HG02610 (cell line): ENCODE measurements around the gene DLGAP4.
"Not testable (repeated sequence)": the region's sequence is repeated elsewhere in the genome, so short reads cannot be mapped to it uniquely, and the experiment has no call there.

ENCODE experiments used
- ATAC-seq: cut with Tn5 transposase; IDR thresholded peaks from one replicate; pipeline ENCODE4 v1.9.1; 2021; ENCODE audit warnings: mild to moderate bottlenecking, moderate library complexity; ENCODE audit not compliant: unreplicated experiment

The DLGAP4 gene

DNA sequence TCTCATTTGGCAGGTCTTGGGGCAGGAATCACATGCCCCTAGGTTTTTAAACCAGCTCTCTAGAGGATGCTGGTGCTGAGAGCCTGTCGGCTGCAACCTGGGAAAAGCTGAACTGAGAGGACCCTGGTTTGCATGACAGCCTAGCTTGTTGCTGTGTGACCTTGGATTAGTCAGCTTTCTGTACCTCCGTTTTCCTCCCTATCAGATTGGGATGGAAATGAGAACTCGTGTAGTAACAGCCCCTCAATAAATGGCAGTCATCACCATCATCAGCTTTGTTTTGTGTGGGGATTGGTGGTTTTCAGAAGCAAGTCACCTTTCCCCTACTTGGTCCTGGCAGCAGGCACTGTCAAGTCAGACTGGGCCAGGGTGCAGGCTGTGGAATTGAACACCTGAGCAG, 159.9 kb downstream of the DLGAP4 start:
- ATAC-seq, result no peak

DNA sequence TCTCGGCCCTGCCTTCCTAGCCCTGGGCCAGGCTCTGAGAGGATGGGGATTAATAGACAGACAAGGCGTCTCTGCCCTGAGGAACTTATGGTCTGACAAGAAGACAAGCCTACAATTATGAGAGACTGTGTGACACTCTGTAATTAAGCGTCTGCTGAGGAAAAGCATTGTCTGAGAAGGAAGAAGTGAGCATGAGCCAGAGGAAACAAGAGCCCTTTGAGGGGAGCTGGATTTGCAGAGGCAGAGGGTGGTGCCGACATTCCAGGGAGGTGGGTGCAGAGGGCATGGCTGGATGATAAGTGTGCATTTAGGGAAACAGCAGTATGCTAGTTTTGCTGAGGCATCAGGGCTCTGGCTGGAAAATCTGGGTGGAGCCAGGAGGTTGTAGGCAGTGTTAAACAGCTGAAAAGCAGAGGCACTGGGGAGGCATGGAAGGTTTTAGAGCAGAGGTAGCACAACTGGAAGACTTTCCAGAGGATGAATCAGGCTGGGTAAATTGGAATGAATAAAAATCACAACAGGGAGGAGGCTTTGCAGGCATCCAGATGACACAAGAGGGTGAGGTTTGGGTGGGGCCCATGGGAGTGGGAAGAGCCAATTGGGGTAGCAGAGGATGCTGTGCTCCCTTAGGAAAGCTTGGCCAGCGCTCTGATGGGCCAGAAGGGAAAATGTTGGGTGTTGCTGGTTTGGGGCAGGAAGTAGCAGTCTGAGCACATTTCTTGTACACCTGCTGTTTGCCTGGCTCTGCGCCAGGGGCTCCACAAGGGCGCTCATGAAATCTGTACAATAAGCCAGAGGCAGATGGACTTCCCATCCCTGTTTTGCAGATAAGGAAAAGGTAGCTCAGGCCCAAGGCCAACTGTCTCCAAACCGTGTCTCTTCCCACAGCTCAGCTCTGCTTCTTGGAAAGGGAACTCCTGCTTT, 161.2 kb downstream of the DLGAP4 start:
- ATAC-seq, result peak; percentile 30

DNA sequence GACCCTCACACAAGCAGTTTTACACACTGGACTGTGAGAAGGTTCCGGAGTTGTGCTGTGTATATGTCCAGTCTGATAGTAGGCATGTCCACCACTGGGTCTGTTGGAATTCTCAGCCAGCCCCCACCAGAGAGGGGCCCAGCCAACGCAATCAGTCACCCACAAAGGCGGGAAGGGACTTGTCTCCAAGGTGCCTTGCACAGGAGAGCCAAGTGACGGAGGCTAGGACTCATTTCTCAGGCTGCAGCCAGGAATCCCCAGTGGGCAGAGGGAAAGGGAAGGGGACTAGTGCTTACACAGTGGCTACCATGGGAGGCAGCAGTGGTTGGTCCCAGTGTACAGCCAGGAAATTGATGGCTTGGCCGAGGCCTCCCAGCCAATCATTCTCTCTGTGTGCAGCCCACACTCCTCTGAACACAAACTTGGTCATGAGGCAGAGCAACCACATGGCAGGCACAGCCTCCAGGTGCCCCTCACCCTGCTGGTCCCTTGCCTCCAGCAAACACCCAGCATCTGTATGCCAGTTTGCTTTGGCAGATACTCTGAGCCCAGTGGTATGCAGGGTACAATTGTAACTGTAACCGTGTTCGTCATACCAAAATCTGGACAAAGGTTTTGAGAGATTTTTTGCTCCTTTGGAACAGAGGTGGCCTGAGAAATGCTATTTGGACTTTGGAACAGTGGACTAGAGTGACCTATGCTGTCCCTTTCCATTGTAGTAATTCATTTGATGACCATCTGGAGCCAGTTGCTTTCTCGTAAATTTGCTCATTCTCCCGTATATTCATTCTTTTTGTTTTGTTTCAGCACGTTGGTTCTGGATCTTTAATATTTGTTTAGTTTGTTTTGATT, 162.2 kb downstream of the DLGAP4 start:
- ATAC-seq, result no peak

DNA sequence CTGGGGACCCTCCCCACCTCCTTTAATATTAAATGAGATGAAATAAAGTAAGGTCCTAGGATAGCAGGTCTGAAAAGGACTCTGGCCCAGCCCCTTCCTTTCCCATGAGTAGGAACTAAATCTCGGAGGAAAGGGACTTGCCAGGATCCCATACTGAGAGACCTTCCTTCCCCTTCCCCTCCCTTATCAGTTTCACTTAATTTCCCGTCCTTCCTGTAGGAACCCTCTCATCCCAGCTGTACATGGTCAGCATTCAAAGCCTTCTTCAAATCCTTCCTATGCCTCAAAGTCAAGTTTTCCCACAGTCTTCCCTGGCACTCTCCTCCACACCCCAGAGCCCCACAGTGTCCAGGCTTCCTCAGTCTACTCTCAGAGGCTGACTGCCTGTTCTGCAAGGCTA, 163.8 kb downstream of the DLGAP4 start:
- ATAC-seq, result no peak

DNA sequence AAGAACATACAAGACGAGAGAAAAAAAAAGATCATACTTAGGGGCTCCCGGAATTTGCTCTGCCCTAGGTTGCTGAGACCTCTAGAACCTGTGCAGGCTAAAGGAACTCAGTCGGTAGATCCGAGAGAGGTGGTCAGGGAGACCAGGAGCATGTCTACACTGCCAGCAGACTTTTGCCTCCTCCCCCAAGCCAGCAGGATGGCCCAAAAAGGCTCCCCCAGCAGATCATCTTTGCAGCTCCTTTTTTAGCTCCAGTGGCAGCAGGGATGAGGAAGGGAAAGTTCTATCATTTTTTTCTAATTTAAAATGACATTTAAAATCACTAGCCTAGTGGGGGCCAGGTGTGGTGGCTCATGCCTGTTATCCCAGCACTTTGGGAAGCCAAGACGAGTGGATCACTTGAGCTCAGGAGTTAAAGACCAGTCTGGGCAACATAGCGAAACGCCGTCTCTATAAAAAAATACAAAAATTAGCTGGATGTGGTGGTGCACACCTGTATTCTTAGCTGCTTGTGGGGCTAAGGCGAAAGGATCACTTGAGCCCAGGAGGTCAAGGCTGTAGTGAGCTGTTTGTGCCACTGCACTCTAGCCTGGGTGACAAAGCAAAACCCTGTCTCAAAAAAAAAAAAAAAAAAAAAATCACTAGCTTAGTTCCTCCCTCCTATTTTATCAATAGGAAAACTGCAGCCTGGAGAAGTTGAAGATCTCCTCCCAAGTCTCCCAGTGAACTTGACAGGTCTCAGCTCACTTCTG, 165.9 kb downstream of the DLGAP4 start:
- ATAC-seq, result no peak

DNA sequence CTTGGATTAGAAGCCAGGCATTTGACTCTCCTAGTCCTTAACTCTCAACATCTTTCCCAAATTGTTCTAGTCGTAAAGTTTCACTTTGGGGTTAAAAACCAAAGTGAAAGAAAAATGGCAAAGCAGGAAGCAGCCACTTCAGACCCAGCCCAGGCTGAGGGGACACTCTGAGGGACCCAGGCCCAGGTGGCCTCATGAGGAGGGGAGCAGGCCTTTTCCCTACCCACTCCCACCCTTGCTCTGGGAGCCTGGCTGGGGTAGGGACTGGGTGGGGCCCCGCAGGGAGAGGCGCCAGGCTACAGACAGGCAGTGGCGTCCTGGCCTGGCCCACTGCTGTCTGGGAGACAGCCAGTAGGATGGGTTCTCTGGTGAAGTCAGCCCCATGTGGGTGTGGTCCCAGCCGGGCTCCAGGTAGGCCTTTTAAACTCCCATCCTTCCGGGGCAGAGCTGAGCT, 166.5 kb downstream of the DLGAP4 start:
- no peak for ATAC-seq

DNA sequence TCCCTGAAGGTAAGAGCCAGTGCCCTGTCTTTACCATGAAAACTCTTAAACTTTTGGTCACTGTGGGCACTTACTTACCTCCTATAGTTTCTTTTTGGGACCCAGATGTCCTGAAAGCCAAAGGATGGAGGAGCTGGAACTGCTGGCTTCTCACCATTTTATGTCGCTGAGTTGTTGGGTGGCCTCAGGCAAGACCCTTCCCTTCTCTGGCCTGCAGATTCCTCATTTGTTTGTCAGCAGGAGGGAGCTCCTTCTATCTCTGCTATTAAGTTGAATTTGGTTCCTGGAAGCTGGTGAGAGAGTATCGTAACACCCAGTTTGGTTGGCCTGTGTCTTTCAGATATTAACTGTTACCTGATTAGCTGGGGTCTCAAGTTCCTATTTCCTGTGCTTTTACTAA, 167.0 kb downstream of the DLGAP4 start:
- ATAC-seq, result no peak

DNA sequence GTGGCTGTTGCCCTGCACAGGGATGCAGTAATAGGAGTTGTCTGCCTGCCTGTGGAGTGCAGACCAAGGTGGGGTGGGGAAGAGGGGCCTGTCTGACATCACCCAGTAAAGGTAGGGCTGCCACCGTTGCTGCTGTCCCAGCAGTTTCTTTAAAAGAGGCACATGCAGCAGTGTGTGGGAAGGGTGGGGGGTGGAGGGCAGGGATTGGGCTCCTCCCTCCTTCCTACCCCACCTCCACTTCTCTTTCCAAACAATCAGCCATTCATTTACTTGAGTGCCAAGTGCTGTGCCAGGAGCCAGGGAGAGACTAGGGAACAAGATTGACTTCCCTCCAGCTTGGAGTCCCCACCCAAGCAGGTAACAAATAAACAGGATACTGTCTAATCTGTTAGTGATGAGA, 168.4 kb downstream of the DLGAP4 start:
- no peak for ATAC-seq

DNA sequence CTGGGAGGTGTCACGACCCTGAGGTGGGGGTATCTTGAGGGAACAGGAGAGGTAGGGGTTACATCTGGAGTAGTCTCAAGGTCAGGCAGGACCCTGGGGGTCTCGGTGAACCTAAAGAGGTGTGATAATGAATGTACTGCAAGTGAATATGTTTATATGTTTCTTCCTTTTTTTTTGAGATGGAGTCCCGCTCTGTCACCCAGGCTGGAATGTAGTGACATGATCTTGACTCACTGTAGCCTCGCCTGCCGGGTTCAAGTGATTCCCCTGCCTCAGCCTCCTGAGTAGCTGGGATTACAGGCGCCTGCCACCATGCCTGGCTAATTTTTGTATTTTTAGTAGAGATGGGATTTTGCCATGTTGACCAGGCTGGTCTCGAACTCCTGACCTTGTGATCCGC, 168.9 kb downstream of the DLGAP4 start:
- not testable (repeated sequence) for ATAC-seq

DNA sequence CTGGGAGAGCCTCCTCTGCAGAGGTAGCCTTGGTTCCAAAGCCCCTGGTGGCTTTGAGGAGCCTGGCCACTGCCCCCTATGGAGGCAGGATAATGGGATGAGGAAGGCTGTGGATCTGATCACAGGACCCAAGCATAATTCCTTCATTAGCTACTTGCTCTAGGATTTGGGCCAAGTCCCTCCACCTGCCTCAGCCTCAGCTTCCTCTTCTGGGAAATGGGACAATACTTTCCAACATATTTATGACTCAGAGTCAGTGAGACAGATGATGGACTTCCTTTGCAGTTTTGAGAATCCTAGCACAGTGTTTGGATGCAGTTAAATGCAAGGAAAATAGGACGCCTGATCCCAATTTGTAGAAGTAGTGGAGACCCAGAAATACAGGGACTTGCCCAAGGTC, 171.3 kb downstream of the DLGAP4 start:
- no peak for ATAC-seq

DNA sequence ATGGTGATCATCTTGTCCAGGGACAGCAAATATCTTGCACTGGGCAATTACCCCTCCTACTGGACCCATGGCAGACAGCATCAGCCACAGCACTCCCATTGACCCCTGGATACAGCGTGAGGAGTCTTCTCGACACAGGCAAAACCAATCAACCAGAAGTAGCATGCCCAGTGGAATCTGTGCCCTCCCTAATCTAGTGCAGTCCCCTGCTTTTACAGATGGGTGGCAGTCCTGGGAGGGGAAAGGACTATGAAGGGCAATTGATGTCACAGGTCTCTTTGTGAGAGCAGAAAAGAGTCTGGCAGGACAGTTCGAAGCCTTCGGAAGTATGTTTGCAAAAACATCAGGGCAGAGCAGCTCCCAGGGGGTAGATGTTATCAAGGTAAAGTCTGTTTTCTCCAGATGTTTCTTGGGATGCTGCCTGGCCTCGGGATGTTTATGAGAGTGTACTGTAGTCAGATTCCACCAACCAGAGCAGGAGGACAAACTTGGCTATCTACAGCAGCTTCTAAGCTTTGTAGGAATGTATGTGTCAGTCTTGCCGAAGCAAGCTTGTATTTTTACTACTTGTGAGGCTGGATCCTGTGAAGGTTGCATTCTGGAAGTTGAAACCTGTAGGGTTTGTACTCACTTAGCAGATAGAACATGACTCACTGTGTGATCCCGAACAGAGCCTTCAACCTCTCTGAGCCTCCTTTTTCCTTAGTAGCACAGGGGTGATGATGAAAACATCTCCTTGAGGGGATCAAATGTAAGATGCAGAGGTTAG, 172.2 kb downstream of the DLGAP4 start:
- no peak for ATAC-seq

DNA sequence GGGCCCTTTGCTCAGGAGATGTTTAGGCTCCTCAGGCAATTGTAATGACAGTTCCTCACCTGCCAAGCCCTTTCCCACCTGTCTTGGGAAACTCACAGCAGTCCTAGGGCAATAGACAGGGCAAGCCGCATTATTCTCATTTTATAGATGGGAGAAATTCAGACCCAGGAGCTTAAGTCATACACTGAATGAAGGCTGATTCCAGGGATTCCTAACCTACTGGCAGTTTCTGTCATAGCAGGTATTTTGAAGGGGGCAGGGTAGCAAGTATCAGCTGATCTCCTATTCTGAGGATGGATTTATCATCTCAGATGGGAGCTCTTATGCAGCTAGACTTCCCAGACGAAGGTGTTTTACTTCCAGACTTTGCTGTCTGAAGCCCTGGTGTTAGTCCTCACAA, 173.8 kb downstream of the DLGAP4 start:
- ATAC-seq, result no peak

DNA sequence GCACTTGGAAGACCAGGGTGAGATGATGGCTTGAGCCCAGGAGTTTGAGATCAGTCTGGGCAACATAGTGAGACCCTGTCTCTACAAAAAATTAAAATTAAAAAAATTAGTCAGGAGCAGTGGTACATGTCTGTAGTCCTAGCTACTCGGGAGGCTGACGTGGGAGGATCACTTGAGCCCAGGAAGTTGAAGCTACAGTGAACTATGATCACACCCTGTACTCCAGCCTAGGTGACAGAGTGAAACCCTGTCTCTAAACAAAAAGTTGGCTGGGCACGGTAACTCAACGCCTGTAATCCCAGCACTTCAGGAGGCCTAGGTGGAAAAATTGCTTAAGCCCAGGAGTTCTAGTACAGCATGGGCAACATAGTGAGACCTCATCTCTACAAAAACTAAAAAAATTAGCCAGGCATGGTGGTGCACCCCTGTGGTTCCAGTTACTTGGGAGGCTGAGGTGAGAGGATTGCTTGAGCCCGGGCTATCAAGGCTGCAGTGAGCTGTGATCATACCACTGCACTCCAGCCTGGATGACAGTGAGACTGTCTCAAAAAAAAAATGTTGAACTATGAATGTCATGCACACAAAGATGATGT, 174.4 kb downstream of the DLGAP4 start:
- ATAC-seq, result no peak

DNA sequence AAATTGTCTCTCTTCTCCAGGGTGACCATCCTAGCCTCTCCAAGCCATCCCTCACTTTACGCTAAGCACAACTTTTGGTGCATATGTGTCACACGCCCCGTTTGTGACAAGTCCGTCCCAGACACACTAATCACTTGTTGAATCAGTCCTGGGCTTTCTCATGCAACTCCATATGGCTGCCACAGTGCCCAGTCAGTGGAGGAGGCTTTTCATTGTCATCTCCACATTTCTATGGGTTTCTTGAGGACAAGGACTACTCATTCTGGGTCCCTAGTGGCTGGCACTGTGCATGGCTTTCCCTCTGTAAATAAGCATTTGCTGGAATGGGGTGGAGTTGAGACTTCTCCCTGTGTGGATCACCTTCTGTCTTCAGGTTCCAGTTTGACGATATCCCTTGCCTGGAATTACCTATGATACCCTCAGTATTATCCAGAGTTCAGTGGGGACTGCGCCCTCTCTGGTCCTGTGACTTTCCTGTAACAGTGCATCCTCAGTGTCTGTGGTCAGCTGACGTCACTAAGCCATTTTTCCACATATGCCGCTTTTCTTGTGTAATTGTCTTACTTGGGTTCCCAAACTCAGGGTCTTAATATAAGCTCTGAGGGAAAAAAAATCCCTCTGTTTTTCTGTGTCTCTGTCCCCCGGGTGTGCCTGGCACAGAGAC, 175.4 kb downstream of the DLGAP4 start:
- no peak for ATAC-seq

DNA sequence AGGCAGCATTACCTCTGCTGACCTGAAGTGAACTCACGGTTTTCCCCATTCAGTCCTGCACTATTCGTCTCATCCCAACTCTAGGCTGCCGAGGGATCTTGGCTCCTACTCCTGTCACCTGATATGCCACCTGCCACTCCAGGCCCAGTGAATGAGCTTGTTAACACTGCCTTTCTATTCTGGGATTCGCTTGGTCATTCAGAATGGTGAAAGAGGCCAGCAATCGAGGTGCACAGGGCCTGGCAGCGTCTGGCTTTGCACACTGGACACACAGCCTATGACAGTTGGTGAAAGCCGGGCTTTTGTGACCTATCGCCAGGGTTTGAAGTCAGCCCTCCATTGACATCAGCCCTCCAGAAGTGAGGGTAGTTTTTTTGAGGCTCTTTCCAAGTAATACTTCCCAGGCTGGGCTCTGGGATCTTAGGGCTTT, 175.9 kb downstream of the DLGAP4 start:
- ATAC-seq, result no peak

DNA sequence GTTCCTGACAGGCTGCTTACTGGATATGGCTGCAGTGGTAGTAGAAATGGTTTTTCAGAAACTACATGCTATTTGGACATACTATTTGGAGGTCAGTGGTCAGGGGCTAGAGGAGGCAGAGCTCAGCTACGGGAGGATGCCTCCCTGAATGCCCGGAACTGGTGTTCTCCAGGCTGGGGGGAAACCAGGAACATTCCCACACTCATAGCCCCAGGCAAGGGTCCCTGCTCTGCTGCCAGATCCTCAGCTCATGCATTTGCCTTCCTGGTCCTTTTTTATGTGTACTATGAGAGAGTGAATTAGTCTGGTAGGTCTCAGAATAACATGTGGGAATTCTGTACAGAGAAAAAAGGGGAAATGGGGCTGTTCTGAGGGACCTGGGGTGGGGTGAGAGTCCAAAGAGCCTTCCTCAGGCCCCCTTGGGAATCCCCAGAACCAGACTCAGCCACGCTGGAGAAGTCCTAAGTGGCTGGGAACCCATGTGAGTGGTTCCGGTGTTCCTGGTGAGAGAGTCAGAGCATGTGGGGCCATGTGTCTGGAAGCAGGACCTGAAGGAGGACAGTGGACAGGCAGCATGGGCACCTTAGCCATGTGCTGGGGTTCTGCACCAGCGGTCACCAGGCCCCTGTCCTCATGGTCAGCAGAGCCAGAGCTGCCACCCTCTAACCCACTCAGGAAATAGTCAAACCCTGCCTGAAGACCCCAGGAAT, 177.2 kb downstream of the DLGAP4 start:
- no peak for ATAC-seq

DNA sequence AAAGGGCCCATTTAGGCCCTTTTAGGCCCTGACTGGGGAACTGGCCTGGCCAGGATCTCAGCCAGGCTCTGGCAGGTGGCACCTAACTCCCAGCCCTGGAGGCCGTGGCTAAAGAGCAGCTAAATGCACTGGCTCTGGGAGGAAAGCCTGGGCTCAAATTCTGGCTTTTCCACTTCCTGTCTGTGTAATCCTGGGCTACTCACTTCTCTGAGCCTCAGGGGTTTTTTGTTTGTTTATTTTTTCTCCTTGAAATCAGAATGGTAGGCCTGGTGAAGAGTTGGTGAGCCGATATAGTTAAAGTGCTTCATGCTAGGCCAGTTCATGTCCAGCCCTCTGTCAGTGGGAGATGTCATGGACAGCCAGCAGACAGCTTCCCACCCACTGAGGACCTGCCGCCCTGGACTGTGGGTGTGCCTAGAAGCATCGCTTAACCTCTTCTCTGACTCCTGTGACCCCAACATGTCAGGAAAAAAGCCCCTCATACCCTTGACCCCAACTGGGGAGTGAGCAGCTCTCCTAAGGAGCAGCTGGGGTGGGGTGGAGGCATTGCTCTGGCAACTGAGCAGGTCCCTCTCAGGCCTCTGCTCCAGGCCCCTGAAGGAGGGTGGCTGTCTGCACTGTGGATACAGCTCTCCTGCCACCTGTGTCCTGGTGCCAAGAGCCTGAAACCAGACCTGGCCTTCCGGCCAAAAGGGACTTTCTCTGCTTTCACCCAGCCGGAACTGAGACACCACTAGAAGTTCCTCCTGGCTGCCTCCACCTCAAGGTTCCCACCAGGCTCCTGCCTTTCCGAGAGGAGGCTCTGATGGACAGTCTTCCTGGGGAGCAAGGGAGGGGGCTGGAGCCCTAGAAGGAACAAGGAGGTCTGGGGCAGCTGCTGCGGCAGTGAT, 178.0 kb downstream of the DLGAP4 start:
- no peak for ATAC-seq

DNA sequence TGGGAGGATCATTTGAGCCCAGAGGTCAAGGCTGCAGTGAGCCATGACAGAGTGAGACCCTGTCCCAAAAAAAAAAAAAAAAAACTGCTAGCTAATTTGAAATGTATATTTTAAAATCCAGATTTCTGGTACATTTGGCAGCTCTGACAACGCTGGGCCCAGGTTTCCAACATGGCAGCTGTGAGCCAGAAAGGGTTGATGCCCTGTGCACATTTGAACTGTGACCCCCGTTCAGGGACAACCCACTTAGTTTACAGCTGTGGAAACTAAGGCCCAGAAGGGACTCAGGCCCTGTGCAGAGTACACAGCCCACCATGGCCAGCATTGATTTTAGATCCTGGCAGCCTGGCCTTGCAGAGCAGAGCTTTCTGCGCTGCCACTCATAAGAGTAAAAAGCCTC, 179.1 kb downstream of the DLGAP4 start:
- no peak for ATAC-seq
